Measurements from ENCODE around the gene SEZ6L2. TPM values are rescaled to one million over a fixed set of nuclear protein-coding genes. Genes with fewer than 3 reads are reported as not detected.

Gene SEZ6L2
- total and polyA plus RNA-seq, 2 of the 13 experiments (the other 11 are each of a cell fraction or from before 2014, with no cell fraction given): 14.9 to 16.9 TPM

- TF ChIP-seq, protein P1, sequence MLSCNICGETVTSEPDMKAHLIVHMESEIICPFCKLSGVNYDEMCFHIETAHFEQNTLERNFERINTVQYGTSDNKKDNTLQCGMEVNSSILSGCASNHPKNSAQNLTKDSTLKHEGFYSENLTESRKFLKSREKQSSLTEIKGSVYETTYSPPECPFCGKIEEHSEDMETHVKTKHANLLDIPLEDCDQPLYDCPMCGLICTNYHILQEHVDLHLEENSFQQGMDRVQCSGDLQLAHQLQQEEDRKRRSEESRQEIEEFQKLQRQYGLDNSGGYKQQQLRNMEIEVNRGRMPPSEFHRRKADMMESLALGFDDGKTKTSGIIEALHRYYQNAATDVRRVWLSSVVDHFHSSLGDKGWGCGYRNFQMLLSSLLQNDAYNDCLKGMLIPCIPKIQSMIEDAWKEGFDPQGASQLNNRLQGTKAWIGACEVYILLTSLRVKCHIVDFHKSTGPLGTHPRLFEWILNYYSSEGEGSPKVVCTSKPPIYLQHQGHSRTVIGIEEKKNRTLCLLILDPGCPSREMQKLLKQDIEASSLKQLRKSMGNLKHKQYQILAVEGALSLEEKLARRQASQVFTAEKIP (CRISPR knock-in tag; IDR thresholded peaks at IDR 0.05; ENCODE audit: borderline replicate concordance): no peak
- TF ChIP-seq ZNF720 (CRISPR knock-in tag; IDR thresholded peaks at IDR 0.05): no peak
Observed at GRCh38 chr16:29943846-29944799, 44.8 kb upstream of the SEZ6L2 start (continued).

DNA sequence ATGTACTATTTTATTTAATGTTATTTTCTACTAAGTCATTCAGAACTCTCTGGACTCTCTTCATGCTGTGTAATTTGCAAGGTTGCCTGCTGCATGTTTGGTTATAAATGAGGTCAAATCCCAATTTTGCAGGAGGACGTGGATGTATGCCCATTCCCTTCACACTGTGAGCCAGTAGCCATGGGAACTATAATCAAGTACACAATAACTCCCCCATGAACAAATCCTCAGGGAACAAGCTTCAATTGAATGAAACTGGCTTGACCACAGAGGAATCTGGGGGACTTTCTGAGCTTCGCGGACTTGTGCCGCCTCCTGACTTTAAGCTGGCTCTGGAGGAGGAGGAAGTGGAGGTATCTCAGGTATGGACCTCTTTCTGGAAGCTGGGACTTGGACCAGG lies 41.3 kb upstream of the SEZ6L2 start:
- POLR2A ChIA-PET: interaction anchor here (1.2 to 6.3 kb wide), 2 partner anchors 14 to 41 kb away, joined by 3 to 59 read pairs; partner anchors contain the start of genes ASPHD1, KCTD13 and SEZ6L2
- H3K27ac ChIP-seq (ENCODE audit: extremely low read length, insufficient read depth, low read length): no peak overlapping the region
- intact Hi-C loops (cut with micrococcal nuclease; ENCODE audit: unreplicated experiment): no loop called here
- TF ChIP-seq ZNF230 (CRISPR knock-in tag; IDR thresholded peaks at IDR 0.05) (no peak), RFX1 (IDR thresholded peaks at IDR 0.05) (peak; percentile 34; the same call in 1 of the 2 replicates)
- ATAC-seq (no peak), DNase-seq (ENCODE audit: low spot score) (no peak), FAIRE-seq (no peak)
- no peaks in the 10 kb centered on the region for H3K79me2 ChIP-seq (ENCODE audit: insufficient read depth, low read length)
- H3K4me3 ChIP-seq (replicated peaks in 1 of 3; ENCODE audit: insufficient read depth in 1 of 3, low read depth in 2 of 3, low read length in 3 of 3): no peak overlapping the region
- no peaks in the 10 kb centered on the region for H3K9me3 ChIP-seq (ENCODE audit: low read length)
- in situ Hi-C loops (cut with HindIII; ENCODE audit: extremely low pct_ligation_motif_present, low pct_unique_long_range_greater_than_20kb): no loop called here
- CTCF ChIA-PET (ENCODE audit: low intra/inter-chr PET ratio, low total read pairs): no interaction called here
- no peaks in the 10 kb centered on the region for H4K20me1 ChIP-seq (ENCODE audit: insufficient read depth, low read length)
- H3K36me3 ChIP-seq (replicated peaks in 1 of 2; ENCODE audit: control insufficient read depth in 1 of 2, insufficient read depth in 2 of 2, low read length in 2 of 2): no peaks in the 10 kb centered on the region
- no peak overlapping the region for H2AFZ ChIP-seq (ENCODE audit: low read length)
- peaks cover 38% of the 10 kb centered on the region for H3K4me1 ChIP-seq (ENCODE audit: insufficient read depth, low read length)
- WGBS (ENCODE audit: low lambda C conversion rate): 43% methylated on average over 4 of the region's 4 CpGs
- H3K9ac ChIP-seq (ENCODE audit: insufficient read depth, low read depth, low read length): no peak overlapping the region
- H3K4me2 ChIP-seq (ENCODE audit: low read depth, low read length): no peak overlapping the region
- no TSS peak for BruUV-seq (replicated peaks)
- H3K27me3 ChIP-seq (ENCODE audit: control insufficient read depth in 1 of 2, insufficient read depth in 2 of 2, low read length in 2 of 2): no peaks in the 10 kb centered on the region

Data from HepG2 (cell line).